Measurements from ENCODE around the gene CAB39L. TPM values are rescaled to one million over a fixed set of nuclear protein-coding genes. Genes with fewer than 3 reads are reported as not detected.

CAB39L gene
- polyA plus RNA-seq (ENCODE audit: insufficient read length in 10 of 10) = 1 to 10 TPM; 4.6 to 7.2 (median 5.4) TPM
- long read RNA-seq, donor 1 = 0 reads
- long read RNA-seq, donor 2, partial matches to known transcripts = 0 of 2 reads
- long read RNA-seq, donor 2, other reads (novel, unspliced or antisense) = 0 of 2 reads
- long read RNA-seq, donor 3 = 0 reads
- long read RNA-seq, donor 4 = 0 reads
- long read RNA-seq, donor 5, partial matches to known transcripts = 0 of 1 reads
- long read RNA-seq, donor 5, other reads (novel, unspliced or antisense) = 0 of 1 reads
- long read RNA-seq, donor 6, partial matches to known transcripts = 0 of 1 reads
- long read RNA-seq, donor 6, other reads (novel, unspliced or antisense) = 0 of 1 reads
- long read RNA-seq, donor 7 = 0 reads
- long read RNA-seq, donor 8, partial matches to known transcripts = 6 of 7 reads
- long read RNA-seq, donor 8, other reads (novel, unspliced or antisense) = 0 of 7 reads
- long read RNA-seq, donor 9 = 0 reads

GRCh38 chr13:49443704-49444523 lies at the start of gene CAB39L, which contains the start of gene SETDB2:
Gene CAB39L, minus strand, starts transcription at chr13:49444064. Its CDS starts 61,154 bp downstream, at chr13:49382910.
Gene SETDB2, plus strand, starts transcription at chr13:49444274. Its CDS starts 7,620 bp downstream, at chr13:49451894.
- peak; percentile 99 for DNase-seq

GRCh38 chr13:49488563-49488962 lies 44.7 kb upstream of the CAB39L start:
- no peak for DNase-seq

GRCh38 chr13:49481788-49482187 lies 37.9 kb upstream of the CAB39L start:
- DNase-seq = no peak

- no peak for DNase-seq
Measured at GRCh38 chr13:49476529-49476928, 32.7 kb upstream of the CAB39L start.

GRCh38 chr13:49472186-49472585 lies 28.3 kb upstream of the CAB39L start:
- no peak for DNase-seq

- no peak for DNase-seq
Measured at GRCh38 chr13:49466292-49466838, 22.5 kb upstream of the CAB39L start.

- DNase-seq = peak in 2 of 3 donors; percentile 5 to 31
Measured at GRCh38 chr13:49464621-49465325, 20.9 kb upstream of the CAB39L start.

GRCh38 chr13:49464085-49464484 lies 20.2 kb upstream of the CAB39L start:
- DNase-seq = no peak

GRCh38 chr13:49459580-49459979 lies 15.7 kb upstream of the CAB39L start:
- DNase-seq = no peak

- DNase-seq = no peak
Measured at GRCh38 chr13:49457221-49457620, 13.4 kb upstream of the CAB39L start.

GRCh38 chr13:49456156-49456555 lies 12.3 kb upstream of the CAB39L start:
- DNase-seq = no peak

- no peak for DNase-seq
Measured at GRCh38 chr13:49455007-49455398, 11.1 kb upstream of the CAB39L start.

GRCh38 chr13:49454388-49455006 lies 10.6 kb upstream of the CAB39L start:
- no peak for DNase-seq

GRCh38 chr13:49453465-49453864 lies 9.6 kb upstream of the CAB39L start:
- DNase-seq = no peak

GRCh38 chr13:49452725-49453457 lies 9.0 kb upstream of the CAB39L start:
- DNase-seq = no peak

GRCh38 chr13:49450105-49450819 lies 6.4 kb upstream of the CAB39L start:
- DNase-seq = no peak

GRCh38 chr13:49448753-49449152 lies 4.9 kb upstream of the CAB39L start:
- no peak for DNase-seq

- DNase-seq = no peak
Measured at GRCh38 chr13:49446473-49446872, 2.6 kb upstream of the CAB39L start.

GRCh38 chr13:49444524-49445395 lies 896 bp upstream of the CAB39L start:
- peak; percentile 27 to 59 (median 59) for DNase-seq

Measured in muscle of back (tissue), 13 donors.